Right ventricle myocardium superior (tissue), 1 donor: ENCODE measurements around the gene ZNF74. TPM values are rescaled to one million over a fixed set of nuclear protein-coding genes. Genes with fewer than 3 reads are reported as not detected.
"Not testable (repeated sequence)": the region's sequence is repeated elsewhere in the genome, so short reads cannot be mapped to it uniquely, and the experiment has no call there.

Experiments used
- ATAC-seq: fragments of 200-7000 bp; cut with Tn5 transposase; one replicate; pipeline ENCODE4 v1.9.1; 2020; ENCODE audit warnings: mild to moderate bottlenecking; ENCODE audit not compliant: poor library complexity
- DNase-seq: peaks from one replicate; pipeline ENCODE4 v3.0.0-alpha.2; 2020
- intact Hi-C: fragments of 100-400 bp; cut with DNase I; formaldehyde crosslinking; loops from one replicate; pipeline ENCODE4 v1.11.2; 2022
- total RNA-seq: library from RNA; stranded (reverse); fragmentation: NEBNext Ultra II Directional; extraction: Animal tissue kit (Norgen Biotek cat#: 25700); gene quantifications from one replicate; pipeline ENCODE4 v1.2.1, GENCODE V29; 2021
- donor health status: DM: no; HTN: yes; CAD: no; lungs with severe emphysema.

The ZNF74 gene
- total RNA-seq, 1 donor from 2014 or later = 5.9 TPM

DNA sequence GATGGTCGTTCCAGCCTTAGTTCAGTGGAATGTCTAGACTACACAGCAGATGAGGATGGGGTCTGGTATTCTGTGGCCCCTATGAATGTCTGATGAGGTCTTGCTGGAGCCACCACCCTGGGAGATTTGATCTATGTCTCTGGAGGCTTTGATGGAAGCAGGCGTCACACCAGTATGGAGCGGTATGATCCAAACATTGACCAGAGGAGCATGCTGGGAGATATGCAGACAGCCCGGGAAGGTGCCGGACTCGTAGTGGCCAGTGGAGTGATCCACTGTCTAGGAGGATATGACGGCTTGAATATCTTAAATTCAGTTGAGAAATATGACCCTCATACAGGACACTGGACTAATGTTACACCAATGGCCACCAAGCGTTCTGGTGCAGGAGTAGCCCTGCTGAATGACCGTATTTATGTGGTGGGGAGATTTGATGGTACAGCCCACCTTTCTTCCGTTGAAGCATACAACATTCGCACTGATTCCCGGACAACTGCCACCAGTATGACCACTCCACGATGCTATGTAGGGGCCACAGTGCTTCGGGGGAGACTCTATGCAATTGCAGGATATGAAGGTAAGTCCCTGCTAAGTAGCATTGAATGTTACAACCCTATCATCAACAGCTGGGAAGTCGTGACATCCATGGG, 57.3 kb downstream of the ZNF74 start:
- DNase-seq, intact Hi-C loops, ATAC-seq: not testable (repeated sequence)

DNA sequence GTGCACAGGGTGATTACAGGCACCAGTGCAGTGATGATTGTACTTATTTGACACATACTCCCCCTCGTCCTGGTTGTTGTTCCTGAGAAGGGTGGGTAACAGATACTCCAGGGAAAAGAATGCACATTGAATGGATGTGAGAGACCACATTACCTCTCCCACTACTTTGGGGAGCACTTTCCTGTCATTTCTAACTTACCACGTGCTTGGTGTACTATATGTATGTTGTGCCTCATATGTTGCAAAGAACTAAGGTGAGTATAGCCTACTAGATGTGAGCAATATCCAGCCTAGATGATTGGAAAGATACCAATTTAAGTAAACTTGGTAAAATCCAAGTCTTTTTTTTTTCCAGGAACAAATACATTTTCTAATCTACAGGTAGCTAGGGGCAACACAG, 58.0 kb downstream of the ZNF74 start:
- intact Hi-C loops = no loop called here
- no peak for DNase-seq
- ATAC-seq = no peak

DNA sequence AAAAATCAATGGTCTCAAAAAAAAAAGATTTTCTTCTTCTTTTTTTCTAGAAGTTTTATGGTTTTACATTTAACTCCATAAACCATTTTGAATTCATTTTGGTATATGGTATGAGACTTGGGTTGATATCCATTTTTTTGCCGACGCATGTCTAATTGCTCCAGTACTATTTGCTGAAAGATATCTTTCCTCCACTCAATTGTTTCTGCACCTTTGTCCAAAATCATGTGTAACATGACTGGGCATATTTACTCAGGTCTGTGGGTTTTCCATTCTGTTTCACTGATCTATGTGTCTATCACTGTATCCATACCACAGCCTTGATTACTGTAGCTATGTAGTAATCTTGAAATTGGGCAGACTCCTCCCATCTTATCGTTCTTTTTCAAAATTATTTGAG, 59.3 kb downstream of the ZNF74 start:
- no peak for ATAC-seq
- intact Hi-C loops = no loop called here
- DNase-seq = no peak

DNA sequence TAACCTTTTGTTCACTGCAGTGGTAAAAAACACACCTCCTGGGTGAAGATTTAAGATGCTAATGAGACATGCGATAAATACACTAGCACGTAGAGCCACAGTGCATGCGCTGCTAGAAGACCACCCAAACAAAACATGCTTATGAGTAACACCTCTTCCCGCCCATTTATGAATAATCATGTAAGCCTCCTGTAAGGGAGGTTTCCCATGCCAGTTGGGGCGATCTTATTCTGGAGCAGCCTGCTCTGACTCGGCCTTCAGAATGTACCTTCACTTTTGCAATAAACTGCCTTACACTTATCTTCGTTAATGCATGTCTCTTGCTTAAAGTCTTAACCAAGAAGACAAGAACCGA, 61.7 kb downstream of the ZNF74 start:
- DNase-seq = no peak
- intact Hi-C loops = loop anchor here (2.0 kb wide), 1 partner anchor 37 kb away; no protein-coding TSS in a partner anchor

DNA sequence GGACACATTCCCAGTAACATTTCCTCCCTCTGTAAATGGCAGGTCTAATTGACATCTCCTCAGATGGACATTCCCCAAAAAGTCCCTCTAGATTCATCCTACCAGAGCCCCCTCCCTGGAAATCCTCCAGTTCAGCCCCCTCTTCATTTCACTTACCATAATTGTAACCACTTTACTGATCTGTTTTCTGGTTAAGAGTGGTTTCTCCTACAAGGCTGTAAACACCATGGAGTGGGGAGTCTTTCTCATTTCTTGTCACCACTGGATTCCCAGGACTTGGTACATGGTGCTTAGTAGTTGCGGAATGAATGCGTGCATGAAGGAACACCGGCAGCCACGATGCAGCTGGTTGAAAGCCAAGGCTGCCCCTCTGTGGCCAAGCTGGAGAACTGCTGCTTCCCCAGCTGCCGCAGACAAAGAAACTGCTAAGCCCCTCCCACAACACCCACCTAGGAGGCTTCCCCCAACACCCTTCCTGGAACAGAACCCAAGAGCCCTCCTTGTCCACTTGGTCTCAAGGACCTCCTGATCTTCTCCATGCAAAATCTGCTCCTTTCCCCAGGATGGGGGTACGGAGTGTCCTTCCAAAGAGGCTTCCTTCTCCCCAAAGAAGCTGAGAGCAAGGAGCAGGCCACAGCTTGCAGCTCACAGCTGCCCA, 62.2 kb downstream of the ZNF74 start:
- DNase-seq (peak; percentile 84), ATAC-seq (peak; percentile 93)
- intact Hi-C loops = loop anchor here (2.0 kb wide), 1 partner anchor 37 kb away; no protein-coding TSS in a partner anchor

More for the DNA sequence above, 61.7 kb downstream of the ZNF74 start:
- ATAC-seq = no peak

DNA sequence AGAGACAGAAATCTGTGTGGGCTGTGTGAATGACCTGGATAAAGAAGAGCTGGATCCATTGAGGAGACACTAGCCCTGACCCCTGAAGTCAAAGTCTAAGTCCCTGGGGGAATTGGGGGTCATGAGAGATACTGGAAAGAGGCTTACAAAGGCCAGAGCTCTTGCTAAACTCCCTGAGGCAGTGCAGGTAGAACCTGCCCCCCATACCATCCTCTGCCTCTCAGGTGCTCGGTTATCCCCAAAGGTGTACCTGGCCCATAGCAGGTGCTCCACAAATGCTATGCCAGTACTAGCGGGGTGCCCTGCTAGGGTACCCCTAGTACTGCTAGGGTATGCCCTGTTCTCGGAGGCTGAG, 62.7 kb downstream of the ZNF74 start:
- DNase-seq (no peak), ATAC-seq (no peak)
- intact Hi-C loops = loop anchor here (2.0 kb wide), 1 partner anchor 38 kb away; no protein-coding TSS in a partner anchor

DNA sequence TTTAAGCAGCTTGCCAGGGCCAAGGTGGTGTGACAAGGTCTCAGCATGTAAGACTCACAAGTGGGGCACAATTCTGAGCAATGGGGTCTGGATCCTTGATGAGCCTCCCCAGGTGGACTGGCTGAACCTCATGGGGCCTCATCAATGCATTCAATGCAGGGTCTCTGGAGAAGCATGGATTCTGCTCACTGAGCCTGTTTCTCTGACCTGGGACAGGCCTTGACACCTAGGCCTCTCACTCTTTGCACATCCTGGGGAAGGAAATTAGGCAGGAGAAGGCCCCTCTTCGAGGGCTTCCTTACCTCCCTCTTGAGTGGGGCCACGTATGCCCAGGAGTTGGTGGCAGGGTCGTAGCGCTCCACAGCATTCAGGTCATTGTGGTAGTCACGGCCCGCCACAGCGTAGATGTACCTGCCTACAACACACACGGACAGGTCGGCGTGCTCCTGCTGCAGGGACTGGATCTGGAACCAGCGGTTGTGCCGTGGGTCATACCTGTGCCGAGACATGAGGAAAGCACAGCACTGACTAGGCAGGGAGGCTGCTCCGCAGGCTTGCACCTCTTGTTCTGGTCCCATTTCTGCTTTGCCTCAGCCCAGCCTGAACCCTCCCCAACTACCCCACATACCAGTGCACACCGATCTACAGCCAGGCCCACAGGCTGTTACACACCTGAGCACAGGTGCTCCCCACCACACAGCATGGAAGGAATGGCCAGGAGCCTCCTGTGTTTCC, 63.7 kb downstream of the ZNF74 start:
- intact Hi-C loops = loop anchor here (2.0 kb wide), 1 partner anchor 39 kb away; no protein-coding TSS in a partner anchor
- ATAC-seq = no peak
- DNase-seq = no peak

Other genes with a start within 250 kb of the ZNF74 start
- gene CCDC188, start 243.1 kb upstream of the ZNF74 start, total RNA-seq = 0.30 TPM
- gene RTN4R, start 125.8 kb upstream of the ZNF74 start, total RNA-seq = 0.75 TPM
- 45.1 TPM for gene DGCR6L, start 74.1 kb upstream of the ZNF74 start, total RNA-seq
- gene SCARF2, start 43.7 kb downstream of the ZNF74 start, total RNA-seq = 2.6 TPM
- gene KLHL22, start 101.6 kb downstream of the ZNF74 start, total RNA-seq = 13.5 TPM
- 36.3 TPM for gene MED15, start 113.5 kb downstream of the ZNF74 start, total RNA-seq